Dermis microvascular lymphatic vessel endothelial cell (primary cell): ENCODE measurements around the gene TBC1D9. TPM values are rescaled to one million over a fixed set of nuclear protein-coding genes. Genes with fewer than 3 reads are reported as not detected.

Experiments
- DNase-seq, 2 donors: peaks; one replicate each; pipeline versions ENCODE4 v3.0.0 to v3.0.0-alpha.2; 2010; ENCODE audit warnings: low read depth in 2 of 2
- total RNA-seq: library from RNA; depleted of rRNA; stranded (reverse); fragments of >200 nt; gene quantifications from 2 replicates; pipeline ENCODE4 v1.2.1, GENCODE V29; 2014

The TBC1D9 gene
- total RNA-seq, 1 donor from 2014 or later: 47.2 TPM

- DNase-seq: no peak
Observed at GRCh38 chr4:140725556-140725955, 30.6 kb downstream of the TBC1D9 start.

- no peak for DNase-seq
Observed at GRCh38 chr4:140724760-140725159, 31.4 kb downstream of the TBC1D9 start.

GRCh38 chr4:140720387-140721304 lies 35.5 kb downstream of the TBC1D9 start:
- DNase-seq: no peak

- no peak for DNase-seq
Observed at GRCh38 chr4:140719686-140720085, 36.5 kb downstream of the TBC1D9 start.

GRCh38 chr4:140719022-140719421 lies 37.2 kb downstream of the TBC1D9 start:
- peak in 1 of 2 donors; percentile 77 for DNase-seq

GRCh38 chr4:140718241-140718952 lies 37.8 kb downstream of the TBC1D9 start:
- DNase-seq: peak in 1 of 2 donors; percentile 71

GRCh38 chr4:140717313-140717712 lies 38.9 kb downstream of the TBC1D9 start:
- DNase-seq: peak in 1 of 2 donors; percentile 39

- no peak for DNase-seq
Observed at GRCh38 chr4:140715119-140715518, 41.1 kb downstream of the TBC1D9 start.

GRCh38 chr4:140711910-140712309 lies 44.3 kb downstream of the TBC1D9 start:
- DNase-seq: no peak

- DNase-seq: no peak
Observed at GRCh38 chr4:140710908-140711622, 45.1 kb downstream of the TBC1D9 start.

- no peak for DNase-seq
Observed at GRCh38 chr4:140707325-140707724, 48.9 kb downstream of the TBC1D9 start.

- no peak for DNase-seq
Observed at GRCh38 chr4:140706665-140707064, 49.5 kb downstream of the TBC1D9 start.

- peak; percentile 48 to 51 for DNase-seq
Observed at GRCh38 chr4:140706276-140706625, 49.9 kb downstream of the TBC1D9 start.

- peak in 1 of 2 donors; percentile 48 for DNase-seq
Observed at GRCh38 chr4:140705625-140706275, 50.4 kb downstream of the TBC1D9 start.

GRCh38 chr4:140704964-140705363 lies 51.2 kb downstream of the TBC1D9 start:
- no peak for DNase-seq

GRCh38 chr4:140704392-140704960 lies 51.7 kb downstream of the TBC1D9 start:
- DNase-seq: no peak

GRCh38 chr4:140703463-140703862 lies 52.7 kb downstream of the TBC1D9 start:
- DNase-seq: no peak

GRCh38 chr4:140702096-140702757 lies 54.0 kb downstream of the TBC1D9 start:
- DNase-seq: no peak

GRCh38 chr4:140701071-140701470 lies 55.1 kb downstream of the TBC1D9 start:
- DNase-seq: no peak

GRCh38 chr4:140697709-140698560 lies 58.2 kb downstream of the TBC1D9 start:
- no peak for DNase-seq
